Lung (tissue), 12 donors: ENCODE data around the gene DNM2. TPM values are rescaled to one million over a fixed set of nuclear protein-coding genes. Genes with fewer than 3 reads are reported as not detected.

Experiments
- ATAC-seq: fragments of 200-7000 bp; cut with Tn5 transposase; one replicate; pipeline ENCODE4 v1.9.1; 2020; ENCODE audit warnings: moderate number of reproducible peaks; ENCODE audit not compliant: insufficient read depth, low FRiP score
- DNase-seq, 3 donors: peaks; one replicate each; pipeline ENCODE4 v3.0.0-alpha.2; 2013 to 2017
- H3K27ac ChIP-seq, 2 donors: one replicate each; pipeline ENCODE4 v1.5.1; 2013; ENCODE audit warnings: mild to moderate bottlenecking in 2 of 2, moderate library complexity in 2 of 2, control low read depth in 1 of 2, inconsistent platforms in 1 of 2, low read depth in 1 of 2, low read length in 1 of 2
- H3K27me3 ChIP-seq, 3 donors: one replicate each; pipeline ENCODE4 v1.5.1; 2013; ENCODE audit warnings: low read length in 2 of 3; ENCODE audit not compliant: control insufficient read depth in 3 of 3, insufficient read depth in 3 of 3
- H3K36me3 ChIP-seq, 4 donors: one replicate each; pipeline ENCODE4 v1.5.1; 2013; ENCODE audit warnings: low read length in 4 of 4, mild to moderate bottlenecking in 1 of 4, moderate library complexity in 1 of 4; ENCODE audit not compliant: control insufficient read depth in 4 of 4, insufficient read depth in 4 of 4
- H3K4me1 ChIP-seq, 5 donors: one replicate each; pipeline ENCODE4 v1.5.1; 2013; ENCODE audit warnings: low read length in 5 of 5, mild to moderate bottlenecking in 2 of 5, moderate library complexity in 1 of 5; ENCODE audit not compliant: control insufficient read depth in 5 of 5, insufficient read depth in 5 of 5
- H3K4me3 ChIP-seq: one replicate; pipeline ENCODE4 v1.5.1; 2013; ENCODE audit warnings: mild to moderate bottlenecking, control low read depth, moderate library complexity
- H3K9ac ChIP-seq, 2 donors: one replicate each; pipeline ENCODE4 v1.5.1; 2013; ENCODE audit warnings: low read length in 2 of 2, control low read depth in 1 of 2; ENCODE audit not compliant: insufficient read depth in 1 of 2
- H3K9me3 ChIP-seq, 4 donors: one replicate each; pipeline ENCODE4 v1.5.1; 2013; ENCODE audit warnings: low read length in 3 of 4, mild to moderate bottlenecking in 1 of 4, moderate library complexity in 1 of 4; ENCODE audit not compliant: control insufficient read depth in 4 of 4, insufficient read depth in 3 of 4
- CTCF ChIP-seq: IDR thresholded peaks from 2 replicates; pipeline ENCODE4 v1.5.1; 2012; ENCODE audit warnings: mild to moderate bottlenecking; ENCODE audit errors: control extremely low read depth, extremely low read depth
- WGBS, 2 donors: extraction: QIAGEN DNeasy Blood & Tissue Kit; methylation state at CpG; one replicate each; pipeline ENCODE4 v1.1.7; 2013; 5-methylcytosine and 5-hydroxymethylcytosine counted together
- polyA plus RNA-seq, 2 donors: library from polyadenylated mRNA; stranded (reverse); fragments of 200-250 nt; gene quantifications; one replicate each; pipeline ENCODE4 v1.2.1, GENCODE V29; 2013
- total RNA-seq, 2 donors: library from RNA; depleted of rRNA in 1 of 2; stranded (reverse); fragments of >200 nt in 1 of 2; gene quantifications; one replicate each; pipeline ENCODE4 v1.2.1, GENCODE V29; 2014 to 2021
- donor health status: control.
- donor health status: control.
- donor health status: Bipolar disorder and iron deficiency.
- donor health status: healthy.
- donor health status: DM: yes; HTN: yes; CAD: no.

The DNM2 gene
- total and polyA plus RNA-seq, 4 donors = 172 to 277 (median 204) TPM

- DNase-seq = no peak
- ATAC-seq = no peak
- Histone ChIP-seq H3K27me3 (no peaks in the 10 kb centered on the region), H3K9me3 (no peaks in the 10 kb centered on the region), H3K4me3 (no peak overlapping the region), H3K36me3 (peaks cover 2 to 21% (median 3%) of the 10 kb centered on the region in 4 donors), H3K27ac (peak overlapping the region in 1 of 2 donors; percentile 7), H3K9ac (no peak overlapping the region), H3K4me1 (peaks cover 0 to 51% (median 19%) of the 10 kb centered on the region in 5 donors)
- TF ChIP-seq CTCF = no peak
- WGBS, 2 donors = 77 to 79% methylated on average over 11 of the region's 11 CpGs
These were observed 46.0 kb downstream of the DNM2 start for GRCh38 chr19:10763828-10764339.

- Histone ChIP-seq H3K27ac (peak overlapping the region in 1 of 2 donors; percentile 17), H3K9me3 (no peaks in the 10 kb centered on the region), H3K9ac (no peak overlapping the region), H3K4me1 (peaks cover 0 to 57% (median 22%) of the 10 kb centered on the region in 5 donors), H3K4me3 (no peak overlapping the region), H3K27me3 (no peaks in the 10 kb centered on the region), H3K36me3 (peaks cover 2 to 21% (median 3%) of the 10 kb centered on the region in 4 donors)
- no peak for ATAC-seq
- WGBS, 2 donors = 82 to 89% methylated on average over 9 of the region's 9 CpGs
- TF ChIP-seq CTCF = no peak
- no peak for DNase-seq
These were observed 46.5 kb downstream of the DNM2 start for GRCh38 chr19:10764340-10764894.

GRCh38 chr19:10766049-10766623 lies 48.3 kb downstream of the DNM2 start:
- Histone ChIP-seq H3K9ac (no peak overlapping the region), H3K4me3 (no peak overlapping the region), H3K27me3 (no peaks in the 10 kb centered on the region), H3K9me3 (no peaks in the 10 kb centered on the region), H3K27ac (peak overlapping the region; percentile 47 to 80), H3K4me1 (peaks cover 0 to 58% (median 22%) of the 10 kb centered on the region in 5 donors), H3K36me3 (peaks cover 2 to 18% (median 3%) of the 10 kb centered on the region in 4 donors)
- ATAC-seq (no peak), DNase-seq (no peak)
- no peak for TF ChIP-seq CTCF
- 66 to 89% methylated on average over 9 of the region's 9 CpGs for WGBS, 2 donors
